ENCODE data around the gene ARHGAP42. TPM values are rescaled to one million over a fixed set of nuclear protein-coding genes. Genes with fewer than 3 reads are reported as not detected.
A peak's percentile ranks its signal among the peaks of the same experiment; 100 is the strongest.
"Not testable (repeated sequence)": the region's sequence is repeated elsewhere in the genome, so short reads cannot be mapped to it uniquely, and the experiment has no call there.

Gene ARHGAP42
- polyA plus RNA-seq, 1 donor from 2014 or later = 0.75 TPM

- peaks cover 2% of the 10 kb centered on the region for H3K36me3 Mint-ChIP-seq
- H3K4me3 Mint-ChIP-seq = no peak overlapping the region
- H3K27ac Mint-ChIP-seq = no peak overlapping the region
- H3K4me1 Mint-ChIP-seq = peaks cover 0 to 7% (median 0%) of the 10 kb centered on the region in 3 donors
- H3K27me3 Mint-ChIP-seq = no peaks in the 10 kb centered on the region
- H3K9me3 Mint-ChIP-seq = no peaks in the 10 kb centered on the region
Measured at GRCh38 chr11:100727410-100727809, 40.3 kb downstream of the ARHGAP42 start.

- H3K27me3 Mint-ChIP-seq = no peaks in the 10 kb centered on the region
- H3K4me3 Mint-ChIP-seq = no peak overlapping the region
- no peak overlapping the region for H3K27ac Mint-ChIP-seq
- H3K4me1 Mint-ChIP-seq = peaks cover 7 to 15% (median 13%) of the 10 kb centered on the region in 3 donors
- H3K9me3 Mint-ChIP-seq = no peaks in the 10 kb centered on the region
- no peaks in the 10 kb centered on the region for H3K36me3 Mint-ChIP-seq
Measured at GRCh38 chr11:100730266-100730665, 43.2 kb downstream of the ARHGAP42 start.

GRCh38 chr11:100731471-100731870 lies 44.4 kb downstream of the ARHGAP42 start:
- H3K9me3 Mint-ChIP-seq = no peaks in the 10 kb centered on the region
- H3K27ac Mint-ChIP-seq = no peak overlapping the region
- H3K4me1 Mint-ChIP-seq = peaks cover 12 to 18% (median 15%) of the 10 kb centered on the region in 3 donors
- H3K36me3 Mint-ChIP-seq = no peaks in the 10 kb centered on the region
- no peaks in the 10 kb centered on the region for H3K27me3 Mint-ChIP-seq
- H3K4me3 Mint-ChIP-seq = no peak overlapping the region

- no peak overlapping the region for H3K27ac Mint-ChIP-seq
- no peak overlapping the region for H3K4me3 Mint-ChIP-seq
- H3K27me3 Mint-ChIP-seq = no peaks in the 10 kb centered on the region
- H3K4me1 Mint-ChIP-seq = peaks cover 12 to 20% (median 15%) of the 10 kb centered on the region in 3 donors
- H3K9me3 Mint-ChIP-seq = no peaks in the 10 kb centered on the region
- H3K36me3 Mint-ChIP-seq = no peaks in the 10 kb centered on the region
Measured at GRCh38 chr11:100732949-100733348, 45.9 kb downstream of the ARHGAP42 start.

DNA sequence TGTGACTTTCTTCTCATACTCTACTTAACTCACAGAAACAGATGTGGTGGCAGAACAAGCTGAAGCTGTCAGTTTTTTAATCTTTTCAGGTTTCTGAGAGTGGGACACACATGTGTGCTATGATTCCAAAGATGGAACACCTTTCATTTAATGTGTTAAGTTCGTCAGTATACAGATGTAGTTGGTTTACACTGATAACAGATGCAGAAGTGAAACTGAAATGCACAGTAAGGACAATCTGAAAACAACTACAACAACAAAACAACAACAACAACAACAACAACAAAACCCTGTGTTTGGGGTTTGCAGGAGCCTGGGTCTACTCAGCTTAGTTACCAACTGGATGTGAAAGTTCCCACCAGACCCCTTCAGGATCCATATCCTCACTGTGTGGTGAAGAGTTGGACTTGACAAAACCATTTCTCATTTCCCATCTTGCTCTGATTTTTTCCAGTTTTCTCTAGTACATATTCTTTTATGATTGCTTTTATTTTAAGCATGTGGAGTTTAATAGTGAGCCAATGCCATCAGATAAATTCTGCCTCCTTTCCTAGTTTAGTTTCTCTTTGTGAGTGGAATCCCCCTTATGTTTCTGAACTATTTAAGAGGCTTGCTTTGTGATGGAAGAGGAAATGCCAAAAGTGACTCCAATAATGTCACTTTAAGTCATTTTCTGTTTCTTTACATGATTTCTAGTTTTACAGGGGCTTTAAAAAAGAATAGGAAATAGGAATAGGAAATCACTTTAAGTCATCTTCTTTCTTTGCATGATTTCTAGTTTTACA lies 47.8 kb downstream of the ARHGAP42 start:
- Mint-ChIP-seq H3K36me3 (no peaks in the 10 kb centered on the region), H3K9me3 (no peaks in the 10 kb centered on the region), H3K4me1 (peaks cover 15 to 23% (median 15%) of the 10 kb centered on the region in 3 donors), H3K27me3 (no peaks in the 10 kb centered on the region), H3K27ac (peak overlapping the region; percentile 11 to 71 (median 15)), H3K4me3 (peak overlapping the region in 2 of 4 donors; percentile 12 to 39)

DNA sequence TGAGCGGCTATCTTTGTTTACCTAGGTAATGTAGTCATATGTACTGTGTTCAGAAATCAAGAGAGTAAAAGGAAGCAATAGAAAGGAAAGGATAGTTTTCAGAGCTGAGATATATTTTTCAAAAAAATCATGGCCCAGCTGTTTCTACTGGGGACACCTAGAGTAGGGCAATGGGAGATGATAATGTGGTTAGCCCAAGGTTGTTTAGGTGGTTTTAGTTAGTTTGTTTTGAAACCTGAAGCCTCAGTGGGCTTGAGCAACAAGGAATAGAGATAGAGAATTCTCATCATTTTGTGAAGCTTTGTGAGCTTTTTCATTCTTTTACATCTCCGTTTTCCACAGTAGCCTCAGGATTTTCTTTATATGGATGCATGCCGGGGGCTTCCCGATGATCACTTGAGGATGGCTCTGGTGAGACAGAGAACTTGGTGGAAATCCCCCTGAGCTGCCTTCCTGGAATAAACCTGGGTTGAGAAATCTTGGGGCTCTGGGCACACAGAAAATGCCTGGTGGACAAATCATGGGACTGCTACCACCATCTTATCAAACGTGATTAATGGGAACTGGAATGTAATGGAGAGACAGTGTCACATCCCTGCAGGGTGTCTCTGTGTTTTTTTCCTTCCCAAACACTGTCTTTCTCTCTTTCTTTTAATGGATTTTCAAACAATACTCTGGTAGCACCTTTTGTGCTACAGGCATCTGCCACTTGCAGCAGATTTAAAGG lies 49.0 kb downstream of the ARHGAP42 start:
- Mint-ChIP-seq H3K27me3 (no peaks in the 10 kb centered on the region), H3K4me1 (peaks cover 17 to 31% (median 22%) of the 10 kb centered on the region in 3 donors), H3K27ac (no peak overlapping the region), H3K9me3 (no peaks in the 10 kb centered on the region), H3K36me3 (no peaks in the 10 kb centered on the region), H3K4me3 (no peak overlapping the region)

GRCh38 chr11:100738701-100739270 lies 51.7 kb downstream of the ARHGAP42 start:
- H3K9me3 Mint-ChIP-seq = no peaks in the 10 kb centered on the region
- H3K4me1 Mint-ChIP-seq = peaks cover 26 to 45% (median 35%) of the 10 kb centered on the region in 3 donors
- H3K27ac Mint-ChIP-seq = no peak overlapping the region
- no peak overlapping the region for H3K4me3 Mint-ChIP-seq
- H3K36me3 Mint-ChIP-seq = peaks cover 1% of the 10 kb centered on the region
- no peaks in the 10 kb centered on the region for H3K27me3 Mint-ChIP-seq

GRCh38 chr11:100739666-100740065 lies 52.6 kb downstream of the ARHGAP42 start:
- H3K36me3 Mint-ChIP-seq = peaks cover 1% of the 10 kb centered on the region
- H3K4me1 Mint-ChIP-seq = peaks cover 24 to 42% (median 33%) of the 10 kb centered on the region in 3 donors
- H3K9me3 Mint-ChIP-seq = no peaks in the 10 kb centered on the region
- no peak overlapping the region for H3K4me3 Mint-ChIP-seq
- no peak overlapping the region for H3K27ac Mint-ChIP-seq
- no peaks in the 10 kb centered on the region for H3K27me3 Mint-ChIP-seq

- H3K36me3 Mint-ChIP-seq = peaks cover 1% of the 10 kb centered on the region
- no peaks in the 10 kb centered on the region for H3K27me3 Mint-ChIP-seq
- H3K4me1 Mint-ChIP-seq = peaks cover 18 to 37% (median 25%) of the 10 kb centered on the region in 3 donors
- peaks cover 0 to 3% (median 0%) of the 10 kb centered on the region in 3 donors for H3K9me3 Mint-ChIP-seq
- H3K27ac Mint-ChIP-seq = no peak overlapping the region
- peak overlapping the region in 1 of 4 donors; percentile 60 for H3K4me3 Mint-ChIP-seq
Measured at GRCh38 chr11:100740440-100740839, 53.4 kb downstream of the ARHGAP42 start.

DNA sequence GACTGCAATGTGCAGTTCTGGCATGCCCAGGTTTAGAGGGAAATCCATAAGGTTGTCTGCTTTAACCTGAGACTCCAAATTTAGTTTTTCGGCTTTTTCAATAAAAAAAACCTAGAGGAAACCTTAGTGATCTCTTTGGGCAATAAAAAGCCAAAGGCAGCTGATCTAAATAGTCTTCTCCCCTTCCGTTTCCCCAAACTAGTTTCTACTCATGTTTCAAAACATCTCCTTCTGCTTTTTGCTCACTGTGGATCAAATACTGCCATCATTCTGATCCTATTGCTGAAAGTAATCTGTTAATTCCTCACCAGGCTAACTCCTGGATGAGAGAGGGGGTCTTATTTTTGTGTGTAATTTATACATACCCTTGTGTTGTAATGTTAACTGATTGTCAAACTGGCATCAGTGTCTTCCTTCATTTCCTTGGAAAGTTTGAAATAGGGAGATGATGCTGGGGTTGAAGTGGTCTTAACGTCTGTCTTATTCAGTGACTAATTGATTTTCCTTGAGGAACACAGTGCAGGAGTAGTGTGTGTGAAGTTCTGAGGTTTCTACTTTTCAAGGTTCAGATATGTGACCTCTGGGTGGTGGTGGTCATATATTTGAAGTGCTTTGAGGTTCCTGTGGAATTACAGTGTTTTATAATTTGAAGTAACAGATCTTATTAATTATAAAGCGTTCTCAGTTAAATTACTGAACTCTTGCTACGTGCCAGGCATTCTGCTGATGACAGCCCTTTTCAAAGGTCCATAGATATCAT lies 55.0 kb downstream of the ARHGAP42 start:
- no peaks in the 10 kb centered on the region for H3K27me3 Mint-ChIP-seq
- peak overlapping the region in 1 of 3 donors; percentile 92 for H3K27ac Mint-ChIP-seq
- peaks cover 1% of the 10 kb centered on the region for H3K36me3 Mint-ChIP-seq
- H3K4me3 Mint-ChIP-seq = peak overlapping the region; percentile 13 to 78 (median 54)
- H3K9me3 Mint-ChIP-seq = peaks cover 0 to 3% (median 0%) of the 10 kb centered on the region in 3 donors
- peaks cover 14 to 31% (median 25%) of the 10 kb centered on the region in 3 donors for H3K4me1 Mint-ChIP-seq

DNA sequence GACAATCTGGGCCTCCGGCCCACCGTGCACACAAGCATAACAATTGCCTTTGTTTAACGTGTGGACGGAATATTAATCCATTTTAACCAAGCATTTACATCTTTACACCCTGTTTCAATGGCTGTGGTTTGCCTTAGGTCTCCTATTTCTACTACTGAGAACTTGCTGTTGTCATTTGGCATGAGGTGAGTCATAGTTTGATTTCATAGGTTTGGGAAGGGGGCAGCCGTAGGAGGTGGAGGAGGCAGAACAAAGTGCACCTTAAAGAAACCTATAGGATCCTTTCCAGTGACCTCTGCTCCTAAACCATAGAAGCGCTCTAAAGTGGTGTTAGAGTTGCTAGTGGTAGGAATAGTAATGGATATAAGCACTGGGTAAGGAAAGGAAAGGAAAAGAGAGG lies 59.4 kb downstream of the ARHGAP42 start:
- Mint-ChIP-seq H3K4me3 (no peak overlapping the region), H3K36me3 (peaks cover 7% of the 10 kb centered on the region), H3K27ac (peak overlapping the region in 1 of 3 donors; percentile 15), H3K4me1 (peaks cover 10 to 17% (median 15%) of the 10 kb centered on the region in 3 donors), H3K27me3 (peaks cover 1% of the 10 kb centered on the region), H3K9me3 (peaks cover 6 to 15% (median 8%) of the 10 kb centered on the region in 3 donors)

GRCh38 chr11:100748153-100748552 lies 61.1 kb downstream of the ARHGAP42 start:
- Mint-ChIP-seq H3K36me3 (peaks cover 8% of the 10 kb centered on the region), H3K4me1 (peaks cover 3 to 5% (median 4%) of the 10 kb centered on the region in 3 donors), H3K4me3 (no peak overlapping the region), H3K9me3 (peaks cover 6 to 15% (median 8%) of the 10 kb centered on the region in 3 donors), H3K27me3 (peaks cover 1% of the 10 kb centered on the region), H3K27ac (no peak overlapping the region)

DNA sequence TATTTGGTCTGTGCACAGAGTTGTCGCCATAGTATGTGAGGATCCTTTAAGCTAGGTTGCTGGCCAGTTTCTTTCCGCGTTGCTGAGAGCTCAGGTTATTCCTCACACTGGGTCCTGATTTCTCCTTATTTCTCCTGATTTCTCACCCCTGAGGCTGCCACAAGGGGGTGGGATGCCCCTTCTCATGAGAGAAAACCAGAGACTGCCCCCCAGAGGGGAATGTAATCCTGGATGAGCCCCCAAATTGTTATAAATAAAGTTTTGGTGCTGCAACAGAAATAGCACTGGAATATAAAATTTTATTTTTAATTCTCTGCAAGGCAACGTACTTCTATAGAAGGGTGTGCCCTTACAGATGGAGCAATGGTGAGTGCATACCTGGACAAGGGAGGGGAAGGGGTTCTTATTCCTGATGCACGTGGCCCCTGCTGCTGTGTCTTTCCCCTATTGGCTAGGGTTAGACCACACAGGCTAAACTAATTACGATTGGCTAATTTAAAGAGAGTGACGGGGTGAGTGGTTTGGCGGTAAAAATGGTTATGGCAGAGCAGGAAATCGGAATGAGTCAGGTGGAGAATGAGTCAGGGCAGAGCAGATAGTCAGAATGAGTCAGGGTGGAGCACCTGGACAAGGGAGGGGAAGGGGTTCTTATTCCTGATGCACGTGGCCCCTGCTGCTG lies 62.9 kb downstream of the ARHGAP42 start:
- H3K27me3 Mint-ChIP-seq, H3K36me3 Mint-ChIP-seq, H3K27ac Mint-ChIP-seq, H3K4me1 Mint-ChIP-seq: not testable (repeated sequence)
- peak overlapping the region in 1 of 4 donors; percentile 37 for H3K4me3 Mint-ChIP-seq
- H3K9me3 Mint-ChIP-seq = peaks cover 3 to 15% (median 8%) of the 10 kb centered on the region in 3 donors

DNA sequence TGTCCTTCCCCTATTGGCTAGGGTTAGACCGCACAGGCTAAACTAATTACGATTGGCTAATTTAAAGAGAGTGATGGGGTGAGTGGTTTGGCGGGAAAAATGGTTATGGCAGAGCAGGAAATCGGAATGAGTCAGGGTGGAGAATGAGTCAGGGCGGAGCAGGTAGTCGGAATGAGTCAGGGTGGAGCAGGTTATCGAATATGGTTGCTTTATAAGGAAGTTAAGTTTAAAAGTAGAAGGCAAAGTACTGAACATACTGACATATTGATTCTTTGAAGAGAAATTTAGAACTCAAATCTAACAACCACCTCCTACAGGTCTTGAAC lies 63.4 kb downstream of the ARHGAP42 start:
- H3K36me3 Mint-ChIP-seq, H3K4me1 Mint-ChIP-seq, H3K27me3 Mint-ChIP-seq, H3K27ac Mint-ChIP-seq: not testable (repeated sequence)
- H3K9me3 Mint-ChIP-seq = peaks cover 3 to 15% (median 8%) of the 10 kb centered on the region in 3 donors
- H3K4me3 Mint-ChIP-seq = peak overlapping the region in 1 of 4 donors; percentile 49

All from IgD-negative memory B cell (primary cell).